ENCODE results near the gene ZNF385D. TPM values are rescaled to one million over a fixed set of nuclear protein-coding genes. Genes with fewer than 3 reads are reported as not detected.

Gene ZNF385D
- total RNA-seq, 1 donor from 2014 or later, result 42.9 TPM

GRCh38 chr3:21426920-21427319, 324.1 kb downstream of the ZNF385D start:
- no peak overlapping the region for H3K27ac Mint-ChIP-seq (ENCODE audit: unreplicated experiment)

GRCh38 chr3:21425715-21426114, 325.3 kb downstream of the ZNF385D start:
- Mint-ChIP-seq H3K27ac (ENCODE audit: unreplicated experiment) (no peak overlapping the region), H3K27me3 (ENCODE audit: unreplicated experiment) (no peaks in the 10 kb centered on the region)
- TF ChIP-seq, protein P1, sequence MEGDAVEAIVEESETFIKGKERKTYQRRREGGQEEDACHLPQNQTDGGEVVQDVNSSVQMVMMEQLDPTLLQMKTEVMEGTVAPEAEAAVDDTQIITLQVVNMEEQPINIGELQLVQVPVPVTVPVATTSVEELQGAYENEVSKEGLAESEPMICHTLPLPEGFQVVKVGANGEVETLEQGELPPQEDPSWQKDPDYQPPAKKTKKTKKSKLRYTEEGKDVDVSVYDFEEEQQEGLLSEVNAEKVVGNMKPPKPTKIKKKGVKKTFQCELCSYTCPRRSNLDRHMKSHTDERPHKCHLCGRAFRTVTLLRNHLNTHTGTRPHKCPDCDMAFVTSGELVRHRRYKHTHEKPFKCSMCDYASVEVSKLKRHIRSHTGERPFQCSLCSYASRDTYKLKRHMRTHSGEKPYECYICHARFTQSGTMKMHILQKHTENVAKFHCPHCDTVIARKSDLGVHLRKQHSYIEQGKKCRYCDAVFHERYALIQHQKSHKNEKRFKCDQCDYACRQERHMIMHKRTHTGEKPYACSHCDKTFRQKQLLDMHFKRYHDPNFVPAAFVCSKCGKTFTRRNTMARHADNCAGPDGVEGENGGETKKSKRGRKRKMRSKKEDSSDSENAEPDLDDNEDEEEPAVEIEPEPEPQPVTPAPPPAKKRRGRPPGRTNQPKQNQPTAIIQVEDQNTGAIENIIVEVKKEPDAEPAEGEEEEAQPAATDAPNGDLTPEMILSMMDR (IDR thresholded peaks at IDR 0.05; ENCODE audit: partially characterized antibody, unreplicated experiment), result no peak

More at GRCh38 chr3:21426920-21427319, 324.1 kb downstream of the ZNF385D start:
- H3K36me3 Mint-ChIP-seq (ENCODE audit: unreplicated experiment), result no peaks in the 10 kb centered on the region
- TF ChIP-seq, protein P1 (IDR thresholded peaks at IDR 0.05; ENCODE audit: partially characterized antibody, unreplicated experiment), result no peak
- H3K9me3 Mint-ChIP-seq (ENCODE audit: unreplicated experiment), result no peaks in the 10 kb centered on the region
- DNase-seq, result no peak
- H3K27me3 Mint-ChIP-seq (ENCODE audit: unreplicated experiment), result no peaks in the 10 kb centered on the region
- no peaks in the 10 kb centered on the region for H3K4me1 Mint-ChIP-seq (ENCODE audit: low read depth, unreplicated experiment)
- no peak overlapping the region for H3K4me3 Mint-ChIP-seq (ENCODE audit: unreplicated experiment)

DNA sequence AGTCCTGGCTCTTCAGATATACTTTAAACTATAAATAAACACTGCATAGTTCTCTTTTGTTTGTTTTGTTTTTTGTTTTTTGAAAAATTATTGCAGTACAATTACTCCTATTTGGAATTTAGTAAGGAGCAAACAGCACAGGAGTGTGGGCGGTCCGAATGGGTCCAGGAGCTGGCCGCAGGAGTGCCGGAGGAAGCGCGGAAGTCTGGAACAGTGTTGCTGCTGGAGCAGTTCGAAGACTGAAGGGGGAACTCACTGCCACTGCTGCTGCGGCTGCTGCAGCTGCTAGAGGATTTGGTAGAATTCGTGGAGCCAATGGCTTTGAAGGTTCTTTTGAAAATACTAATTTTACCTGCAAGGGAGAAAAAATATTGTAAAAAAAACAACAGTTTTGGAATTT, 329.9 kb downstream of the ZNF385D start:
- TF ChIP-seq, protein P1 (IDR thresholded peaks at IDR 0.05; ENCODE audit: partially characterized antibody, unreplicated experiment), result no peak
- Mint-ChIP-seq H3K27me3 (ENCODE audit: unreplicated experiment) (no peaks in the 10 kb centered on the region), H3K4me3 (ENCODE audit: unreplicated experiment) (no peak overlapping the region), H3K9me3 (ENCODE audit: unreplicated experiment) (no peaks in the 10 kb centered on the region), H3K36me3 (ENCODE audit: unreplicated experiment) (no peaks in the 10 kb centered on the region), H3K4me1 (ENCODE audit: low read depth, unreplicated experiment) (no peaks in the 10 kb centered on the region), H3K27ac (ENCODE audit: unreplicated experiment) (no peak overlapping the region)
- no peak for DNase-seq

More at GRCh38 chr3:21425715-21426114, 325.3 kb downstream of the ZNF385D start:
- Mint-ChIP-seq H3K36me3 (ENCODE audit: unreplicated experiment) (no peaks in the 10 kb centered on the region), H3K9me3 (ENCODE audit: unreplicated experiment) (no peaks in the 10 kb centered on the region), H3K4me1 (ENCODE audit: low read depth, unreplicated experiment) (no peaks in the 10 kb centered on the region), H3K4me3 (ENCODE audit: unreplicated experiment) (no peak overlapping the region)
- DNase-seq, result no peak

DNA sequence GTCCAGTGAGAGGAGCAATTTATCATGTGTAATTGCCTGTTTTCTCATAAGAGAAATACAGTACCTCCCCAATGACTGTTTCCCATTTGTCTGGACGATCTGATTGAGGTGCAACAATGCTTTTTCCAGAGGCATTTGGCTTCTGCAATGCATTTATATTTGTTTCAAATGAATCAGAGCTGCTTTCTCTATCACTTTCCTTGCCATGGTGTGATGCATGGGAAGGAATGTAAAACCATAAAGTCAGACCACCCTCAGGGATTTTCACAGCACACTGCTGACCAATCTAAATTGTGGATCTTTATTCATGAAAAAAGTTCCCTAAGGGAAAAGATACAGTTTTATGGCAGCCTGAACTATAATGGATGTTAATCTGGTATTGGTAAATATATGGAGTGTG, 333.0 kb downstream of the ZNF385D start:
- DNase-seq, result no peak
- H3K4me3 Mint-ChIP-seq (ENCODE audit: unreplicated experiment), result no peak overlapping the region
- TF ChIP-seq, protein P1 (IDR thresholded peaks at IDR 0.05; ENCODE audit: partially characterized antibody, unreplicated experiment), result no peak
- no peak overlapping the region for H3K27ac Mint-ChIP-seq (ENCODE audit: unreplicated experiment)
- no peaks in the 10 kb centered on the region for H3K27me3 Mint-ChIP-seq (ENCODE audit: unreplicated experiment)
- H3K9me3 Mint-ChIP-seq (ENCODE audit: unreplicated experiment), result no peaks in the 10 kb centered on the region
- no peaks in the 10 kb centered on the region for H3K4me1 Mint-ChIP-seq (ENCODE audit: low read depth, unreplicated experiment)
- no peaks in the 10 kb centered on the region for H3K36me3 Mint-ChIP-seq (ENCODE audit: unreplicated experiment)

DNA sequence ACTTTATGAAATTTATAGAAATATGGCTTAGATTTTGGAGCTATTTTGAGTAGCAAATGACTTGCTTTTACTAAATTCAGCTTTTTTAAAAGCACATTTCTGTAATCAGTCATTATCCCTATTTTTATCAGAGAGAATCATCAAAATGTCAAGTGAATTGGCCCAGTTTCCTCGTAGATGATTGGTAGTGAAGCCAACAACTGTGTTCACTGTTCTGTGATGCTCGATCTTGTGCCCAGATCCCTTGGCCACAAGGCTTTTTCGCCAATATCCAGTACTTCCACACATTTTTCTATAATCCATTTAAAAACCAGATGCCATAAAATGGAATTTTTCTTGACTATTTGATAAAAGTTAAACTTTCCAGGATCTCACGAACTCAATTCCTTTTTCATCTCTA, 336.5 kb downstream of the ZNF385D start:
- Mint-ChIP-seq H3K9me3 (ENCODE audit: unreplicated experiment) (no peaks in the 10 kb centered on the region), H3K36me3 (ENCODE audit: unreplicated experiment) (no peaks in the 10 kb centered on the region), H3K4me1 (ENCODE audit: low read depth, unreplicated experiment) (no peaks in the 10 kb centered on the region), H3K27me3 (ENCODE audit: unreplicated experiment) (peaks cover 2% of the 10 kb centered on the region), H3K27ac (ENCODE audit: unreplicated experiment) (no peak overlapping the region), H3K4me3 (ENCODE audit: unreplicated experiment) (no peak overlapping the region)
- TF ChIP-seq, protein P1 (IDR thresholded peaks at IDR 0.05; ENCODE audit: partially characterized antibody, unreplicated experiment), result no peak
- no peak for DNase-seq

Measured in glutamatergic neuron (in vitro differentiated cells).